GM12891 (cell line): ENCODE measurements around the gene L3MBTL1.

ENCODE experiments used
- DNase-seq: peaks from one replicate; pipeline ENCODE4 v3.0.0; 2011; ENCODE audit warnings: low spot score; ENCODE audit not compliant: insufficient read length
- FAIRE-seq: peaks from 2 replicates; lab custom pipeline; 2011; peaks lifted over from hg19 to GRCh38; lab: Jason Lieb, UNC
- PAX5 ChIP-seq: IDR thresholded peaks from 2 replicates; pipeline ENCODE4 v1.6.1; 2011; ENCODE audit warnings: low read length, moderate library complexity, mild to moderate bottlenecking; ENCODE audit not compliant: insufficient read depth, severe bottlenecking
- POLR2A ChIP-seq: IDR thresholded peaks from 2 replicates; pipeline ENCODE4 v1.6.1; 2011; ENCODE audit warnings: low read depth, low read length, control low read depth
- POLR2AphosphoS5 ChIP-seq: IDR thresholded peaks from 2 replicates; pipeline ENCODE4 v1.6.1; 2011; ENCODE audit warnings: low read depth, low read length, control low read depth
- POU2F2 ChIP-seq: IDR thresholded peaks from 2 replicates; pipeline ENCODE4 v1.6.1; 2011; ENCODE audit warnings: low read depth, mild to moderate bottlenecking, control low read depth, low read length, moderate library complexity
- SPI1 ChIP-seq: IDR thresholded peaks from 2 replicates; pipeline ENCODE4 v1.6.1; 2011; ENCODE audit warnings: low read depth, low read length, control low read depth
- TAF1 ChIP-seq: IDR thresholded peaks from 2 replicates; pipeline ENCODE4 v1.6.1; 2011; ENCODE audit warnings: low read depth, low read length, control low read depth

L3MBTL1 gene

DNA sequence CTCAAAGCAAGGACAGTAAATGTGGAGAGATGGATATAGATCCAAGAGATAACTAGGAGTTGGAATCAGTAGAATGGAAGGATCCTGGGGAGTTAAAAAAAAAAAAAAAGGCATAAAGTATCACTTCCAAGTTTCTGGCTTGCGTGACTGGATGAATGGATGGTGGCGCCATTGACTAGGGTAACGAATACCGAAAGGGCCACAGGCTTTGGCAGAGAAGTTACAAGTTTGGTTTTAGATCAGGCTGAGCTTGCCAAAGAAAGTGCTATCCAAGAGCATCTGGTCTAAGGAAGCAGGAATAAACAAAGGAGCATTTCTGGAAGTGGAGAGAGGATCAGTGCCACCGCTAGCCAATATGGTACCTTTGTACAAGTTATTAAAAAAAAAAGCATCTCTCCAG lies 17.5 kb downstream of the L3MBTL1 start:
- FAIRE-seq (no peak), DNase-seq (no peak)
- TF ChIP-seq POU2F2 (no peak), POLR2A (no peak), SPI1 (no peak), TAF1 (no peak), PAX5 (no peak), POLR2AphosphoS5 (no peak)

DNA sequence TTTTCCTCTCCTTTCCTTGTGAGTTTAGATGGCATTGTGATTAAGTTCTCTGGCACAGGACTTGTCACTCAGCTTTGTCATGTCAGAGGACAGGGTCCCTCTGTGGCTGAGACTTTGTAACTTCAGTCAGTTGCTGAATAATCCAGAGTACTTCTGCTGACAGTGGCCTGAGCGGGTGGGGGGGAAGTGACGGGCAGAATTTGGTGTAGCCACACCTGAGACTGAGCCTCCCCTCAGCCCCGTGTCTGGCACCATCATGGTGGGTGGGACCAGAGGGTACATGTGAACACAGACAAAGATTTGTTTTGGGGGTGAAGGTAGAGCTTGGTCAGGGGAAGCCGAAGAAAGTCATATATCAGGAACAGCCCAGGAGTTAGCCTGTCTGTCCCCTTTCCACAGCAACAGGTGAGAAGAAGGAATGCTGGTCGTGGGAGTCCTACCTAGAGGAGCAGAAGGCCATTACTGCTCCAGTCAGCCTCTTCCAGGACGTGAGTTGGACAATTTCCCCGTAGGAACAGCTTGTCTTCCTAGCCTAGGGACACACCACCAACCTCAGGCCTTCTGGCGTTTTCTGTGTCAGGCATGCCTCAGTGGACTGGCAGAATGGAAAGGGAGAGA lies 20.9 kb downstream of the L3MBTL1 start:
- FAIRE-seq (no peak), DNase-seq (no peak)
- TF ChIP-seq POLR2AphosphoS5 = no peak
- TF ChIP-seq POLR2A = no peak
- no peak for TF ChIP-seq PAX5

DNA sequence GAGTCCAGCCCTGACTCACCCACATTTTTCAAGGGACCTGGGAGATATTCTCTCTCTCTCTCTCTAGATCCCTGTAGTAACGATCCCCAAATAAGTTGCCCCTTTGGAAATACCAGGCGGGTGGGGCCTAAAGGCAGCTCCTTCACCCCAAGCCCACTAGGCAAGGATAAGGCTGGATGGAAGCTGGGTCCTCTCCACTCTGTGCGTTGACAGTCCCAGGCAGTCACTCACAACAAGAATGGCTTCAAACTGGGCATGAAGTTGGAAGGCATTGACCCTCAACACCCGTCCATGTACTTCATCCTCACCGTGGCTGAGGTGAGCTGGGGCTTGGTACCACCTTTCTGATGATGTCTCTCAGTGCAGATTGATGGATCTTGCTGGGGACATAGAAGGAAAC lies 21.6 kb downstream of the L3MBTL1 start:
- no peak for FAIRE-seq
- DNase-seq = no peak
- no peak for TF ChIP-seq SPI1

DNA sequence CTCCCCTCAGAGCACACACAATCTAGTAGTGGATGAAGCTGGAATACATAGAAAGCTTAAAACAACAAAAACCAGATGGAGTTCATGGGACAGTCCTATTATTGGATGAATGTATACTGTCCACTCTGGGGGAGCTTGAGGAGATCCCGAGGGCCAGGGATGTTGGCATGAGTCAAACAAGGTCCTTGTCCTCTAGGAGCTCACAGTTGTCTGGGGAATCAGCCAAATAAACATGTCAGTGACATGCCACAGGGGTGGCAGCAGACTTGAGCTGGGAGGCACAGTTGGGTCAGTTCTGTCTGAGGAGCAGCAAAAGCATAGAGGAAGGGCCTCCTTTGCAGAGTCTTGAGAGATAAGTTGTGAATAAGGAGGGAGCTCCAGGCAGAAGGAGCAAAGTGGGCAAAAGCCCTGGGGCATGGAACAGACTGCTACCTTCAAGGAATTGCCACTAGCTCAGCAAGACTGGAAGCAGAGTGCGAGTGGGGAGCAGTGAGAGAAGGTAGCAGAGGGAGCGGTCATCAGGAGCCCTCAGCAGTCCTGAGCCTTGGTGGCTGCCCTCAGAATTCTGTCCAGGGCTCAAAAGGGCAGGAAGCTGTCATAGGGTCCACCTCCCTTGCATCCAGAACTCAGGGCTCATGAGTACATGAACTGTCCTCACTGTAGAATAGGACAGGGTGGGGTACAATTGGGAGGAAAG lies 22.1 kb downstream of the L3MBTL1 start:
- TF ChIP-seq PAX5 = no peak
- FAIRE-seq (no peak), DNase-seq (no peak)

DNA sequence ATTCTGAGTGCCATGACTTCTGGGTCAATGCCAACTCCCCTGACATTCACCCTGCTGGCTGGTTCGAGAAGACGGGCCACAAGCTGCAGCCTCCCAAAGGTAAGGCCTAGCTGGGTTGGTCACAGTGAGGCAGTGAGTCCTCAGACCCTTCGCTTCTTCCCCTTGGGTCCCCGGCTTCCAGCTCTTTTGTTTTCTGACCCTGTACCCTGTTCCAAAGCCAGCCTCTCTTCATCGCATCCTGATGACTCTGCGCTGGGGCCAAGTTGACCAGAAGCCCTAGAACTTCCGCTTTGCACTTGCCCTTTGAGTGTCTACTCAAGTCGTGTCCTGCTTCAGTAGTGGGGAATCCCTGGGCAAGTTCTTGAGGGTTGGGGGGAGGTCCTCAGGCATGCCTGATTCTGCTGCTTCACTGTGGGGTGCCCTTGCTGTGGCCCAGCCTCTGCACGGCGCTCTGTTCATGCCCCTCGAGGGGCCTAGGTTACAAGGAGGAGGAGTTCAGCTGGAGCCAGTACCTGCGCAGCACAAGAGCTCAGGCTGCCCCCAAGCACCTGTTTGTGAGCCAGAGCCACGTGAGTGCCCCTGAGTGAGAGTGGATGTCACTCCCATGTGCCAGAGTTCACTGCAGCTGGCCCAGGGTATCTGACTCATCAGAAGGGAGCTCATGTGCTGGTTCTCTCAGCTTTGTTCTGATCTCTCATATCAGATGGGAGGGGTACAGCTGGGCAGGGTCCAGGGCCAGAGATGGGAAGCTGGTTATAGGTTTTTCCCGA lies 23.0 kb downstream of the L3MBTL1 start:
- no peak for DNase-seq
- TF ChIP-seq POLR2A (no peak), PAX5 (no peak), POU2F2 (no peak), TAF1 (no peak), POLR2AphosphoS5 (no peak), SPI1 (no peak)
- FAIRE-seq = no peak

DNA sequence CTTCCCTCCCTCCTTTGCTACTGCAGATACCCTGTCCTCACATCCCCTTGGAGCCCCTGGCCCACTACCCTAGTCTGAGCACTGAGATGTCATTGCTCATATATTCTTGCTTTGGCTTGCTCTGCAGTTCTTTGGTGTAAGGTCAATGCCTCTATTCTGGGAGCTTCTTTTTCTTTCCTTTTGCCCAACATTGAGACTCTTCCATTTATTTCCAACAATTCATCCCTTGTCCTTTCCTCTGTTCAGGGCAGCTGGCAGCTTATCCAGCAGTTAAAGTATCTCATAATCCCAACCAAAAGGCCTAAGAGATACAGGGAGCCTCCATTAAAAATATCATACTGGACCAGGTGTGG lies 23.6 kb downstream of the L3MBTL1 start:
- FAIRE-seq (no peak), DNase-seq (no peak)
- TF ChIP-seq PAX5 (no peak), POLR2AphosphoS5 (no peak), TAF1 (no peak), POLR2A (no peak), POU2F2 (no peak), SPI1 (no peak)

DNA sequence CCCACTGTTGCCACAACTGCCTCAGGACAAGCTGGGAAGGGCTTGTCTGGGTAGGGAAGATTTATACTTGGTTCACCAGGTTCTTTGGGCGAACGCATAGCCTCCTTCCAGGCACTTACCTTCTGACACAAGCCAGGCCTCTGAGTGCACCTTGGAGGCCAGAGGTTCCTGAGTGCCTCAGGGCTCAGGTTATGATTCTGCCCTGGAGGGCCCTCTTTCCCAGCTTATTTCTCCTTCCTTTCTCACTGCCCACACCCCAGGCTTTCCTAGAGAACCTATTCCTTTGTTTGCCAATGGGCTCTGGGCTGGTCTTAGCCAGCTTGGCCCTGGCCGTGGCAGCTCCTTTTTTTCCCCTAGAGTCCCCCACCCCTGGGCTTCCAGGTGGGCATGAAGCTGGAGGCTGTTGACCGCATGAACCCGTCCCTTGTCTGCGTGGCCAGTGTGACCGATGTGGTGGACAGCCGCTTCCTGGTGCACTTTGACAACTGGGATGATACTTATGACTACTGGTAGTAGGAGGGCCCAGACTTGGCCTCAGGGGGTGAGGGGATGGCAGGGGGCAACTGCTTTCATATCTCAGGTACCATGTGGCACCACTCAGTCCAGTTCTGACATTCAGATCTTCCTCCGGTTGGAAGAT lies 25.0 kb downstream of the L3MBTL1 start:
- FAIRE-seq (no peak), DNase-seq (no peak)
- TF ChIP-seq POLR2A (no peak), POLR2AphosphoS5 (no peak), SPI1 (no peak), PAX5 (no peak), TAF1 (no peak), POU2F2 (no peak)

DNA sequence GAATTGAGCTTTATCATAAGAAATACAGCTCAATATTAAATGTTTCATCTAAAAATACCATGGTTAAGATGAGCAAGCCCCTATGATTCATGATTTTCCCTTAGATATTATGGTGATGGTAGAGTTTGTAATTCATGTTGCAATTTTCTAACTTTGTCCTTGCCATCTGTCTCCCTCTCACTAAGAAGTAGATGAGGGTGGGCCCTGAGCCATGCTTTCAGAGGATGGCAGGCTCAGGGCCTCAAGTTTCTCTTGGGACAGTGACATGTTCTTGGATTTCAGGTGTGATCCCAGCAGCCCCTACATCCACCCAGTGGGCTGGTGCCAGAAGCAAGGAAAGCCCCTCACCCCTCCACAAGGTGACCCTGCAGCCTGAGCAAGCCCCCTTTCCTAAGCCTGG lies 25.6 kb downstream of the L3MBTL1 start:
- DNase-seq (no peak), FAIRE-seq (no peak)
- TF ChIP-seq TAF1 = no peak
- TF ChIP-seq POU2F2 = no peak
- no peak for TF ChIP-seq SPI1
- no peak for TF ChIP-seq POLR2A
- no peak for TF ChIP-seq PAX5
- no peak for TF ChIP-seq POLR2AphosphoS5

DNA sequence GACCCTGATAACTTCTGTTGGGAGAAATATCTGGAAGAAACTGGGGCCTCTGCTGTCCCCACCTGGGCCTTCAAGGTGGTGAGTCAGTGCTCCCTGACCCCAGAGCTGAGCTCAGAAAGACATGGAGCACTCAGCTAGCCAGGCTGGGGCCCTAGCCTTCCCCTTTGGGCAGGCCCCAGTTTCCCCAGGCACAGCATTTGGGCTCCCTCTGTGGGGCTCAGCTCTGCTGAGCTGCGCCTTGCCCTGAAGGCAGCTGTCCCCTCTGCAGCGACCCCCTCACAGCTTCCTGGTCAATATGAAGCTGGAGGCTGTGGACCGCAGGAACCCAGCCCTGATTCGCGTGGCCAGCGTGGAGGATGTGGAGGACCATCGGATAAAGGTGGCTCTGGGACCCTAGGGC lies 26.5 kb downstream of the L3MBTL1 start:
- TF ChIP-seq POLR2AphosphoS5 (no peak), PAX5 (no peak), SPI1 (no peak), POU2F2 (no peak), POLR2A (no peak), TAF1 (no peak)
- DNase-seq (no peak), FAIRE-seq (no peak)
